GM12878 (cell line): ENCODE measurements around the gene MATN1. TPM values are rescaled to one million over a fixed set of nuclear protein-coding genes. Genes with fewer than 3 reads are reported as not detected.

Experiments used
- CHD1 ChIP-seq: IDR thresholded peaks from 2 replicates; pipeline ENCODE4 v1.6.1; 2012; ENCODE audit warnings: low read depth, low read length, improper control_type of control experiment
- CHD2 ChIP-seq: IDR thresholded peaks from 2 replicates; pipeline ENCODE4 v1.6.1; 2011; ENCODE audit warnings: low read depth, low read length, improper control_type of control experiment, borderline replicate concordance
- E2F8 ChIP-seq: fragments of 450-650 bp; IDR thresholded peaks from 2 replicates; pipeline ENCODE4 v1.6.1; 2018; ENCODE audit warnings: mild to moderate bottlenecking, low read depth, moderate library complexity; ENCODE audit not compliant: partially characterized antibody
- E4F1 ChIP-seq: fragments of 450-650 bp; IDR thresholded peaks from 2 replicates; pipeline ENCODE4 v1.6.1; 2018; ENCODE audit warnings: borderline replicate concordance, mild to moderate bottlenecking; ENCODE audit not compliant: partially characterized antibody
- EGR1 ChIP-seq, 2 experiments: IDR thresholded peaks; 1 replicate in 1 of 2; 2 replicates in 1 of 2; pipeline ENCODE4 v1.6.1; 2011 to 2012; ENCODE audit warnings: low read depth in 2 of 2, low read length in 2 of 2, borderline replicate concordance in 1 of 2, mild to moderate bottlenecking in 1 of 2, moderate library complexity in 1 of 2
- EP300 ChIP-seq, 2 experiments: fragments of 150-350 bp in 1 of 2; IDR thresholded peaks; 2 replicates each; pipeline ENCODE4 v1.6.1; 2011 to 2012; ENCODE audit warnings: low read depth in 2 of 2, low read length in 2 of 2, borderline replicate concordance in 1 of 2, improper control_type of control experiment in 1 of 2, inconsistent platforms in 1 of 2; ENCODE audit not compliant: control insufficient read depth in 1 of 2
- ESRRA ChIP-seq: IDR thresholded peaks from 2 replicates; pipeline ENCODE4 v1.6.1; 2012; ENCODE audit warnings: mild to moderate bottlenecking, low read length, improper control_type of control experiment
- IKZF1 ChIP-seq: fragments of 450-650 bp; conservative IDR thresholded peaks from 2 replicates; pipeline ENCODE4 v1.6.1; 2017; ENCODE audit warnings: antibody characterized with exemption, mild to moderate bottlenecking
- KLF5 ChIP-seq: fragments of 450-650 bp; IDR thresholded peaks from 2 replicates; pipeline ENCODE4 v1.6.1; 2014; ENCODE audit warnings: mild to moderate bottlenecking; ENCODE audit not compliant: partially characterized antibody
- MTA2 ChIP-seq: fragments of 450-650 bp; IDR thresholded peaks from 2 replicates; pipeline ENCODE4 v1.6.1; 2016; ENCODE audit warnings: low read depth, mild to moderate bottlenecking, moderate library complexity
- NBN ChIP-seq: fragments of 450-650 bp; IDR thresholded peaks from 2 replicates; pipeline ENCODE4 v1.6.1; 2016
- NR2C2 ChIP-seq: IDR thresholded peaks from 2 replicates; pipeline ENCODE4 v1.6.1; 2011; ENCODE audit warnings: borderline replicate concordance, low read depth; ENCODE audit not compliant: control insufficient read depth, insufficient read length
- POLR2A ChIP-seq: IDR thresholded peaks from 2 replicates; pipeline ENCODE4 v1.6.1; 2011; ENCODE audit warnings: low read depth, mild to moderate bottlenecking, low read length
- POLR2AphosphoS5 ChIP-seq: IDR thresholded peaks from 2 replicates; pipeline ENCODE4 v1.6.1; 2011; ENCODE audit warnings: mild to moderate bottlenecking, low read length, inconsistent platforms
- SMARCA5 ChIP-seq: fragments of 450-650 bp; IDR thresholded peaks from 2 replicates; pipeline ENCODE4 v1.6.1; 2017; ENCODE audit warnings: mild to moderate bottlenecking
- SUZ12 ChIP-seq: fragments of 200-600 bp; sonication (generic); IDR thresholded peaks from one replicate; pipeline ENCODE4 v1.6.1; 2018; ENCODE audit warnings: antibody characterized with exemption, mild to moderate bottlenecking; ENCODE audit not compliant: unreplicated experiment
- TCF7 ChIP-seq: IDR thresholded peaks from 2 replicates; pipeline ENCODE4 v1.6.1; 2014; ENCODE audit warnings: antibody characterized with exemption, borderline replicate concordance
- ZBTB40 ChIP-seq: fragments of 450-650 bp; IDR thresholded peaks from 2 replicates; pipeline ENCODE4 v1.6.1; 2016; ENCODE audit warnings: mild to moderate bottlenecking, moderate library complexity, borderline replicate concordance
- ZZZ3 ChIP-seq: IDR thresholded peaks from 2 replicates; pipeline ENCODE4 v1.6.1; 2011; ENCODE audit warnings: low read depth; ENCODE audit not compliant: control insufficient read depth, insufficient read length
- polyA plus RNA-seq, 11 experiments: library from polyadenylated mRNA; depleted of rRNA in 4 of 11; unstranded in 6 of 11; stranded (reverse) in 5 of 11; fragments of >200 nt; fragmentation: Nextera tagmentation in 4 of 11; fragmentation: Illumina TruSeq in 1 of 11; extraction: Ambion mirVana in 4 of 11; extraction: Trizol in 1 of 11; gene quantifications; 1 replicate in 1 of 11; 2 replicates in 10 of 11; pipeline versions ENCODE4 v1.2.1 to v1.2.3, GENCODE V29; 2011 to 2016; ENCODE audit warnings: inconsistent platforms in 2 of 11, missing spikeins in 2 of 11, low read depth in 1 of 11
- total RNA-seq, 4 experiments: library from RNA; depleted of rRNA in 3 of 4; stranded (reverse); fragments of >200 nt in 3 of 4; fragmentation: Illumina TruSeq in 1 of 4; extraction: Trizol in 1 of 4; gene quantifications; 2 replicates each; pipeline versions ENCODE4 v1.2.1 to v1.2.3, GENCODE V29; 2013 to 2021
- TF ChIP-seq, protein P1 (sequence below): IDR thresholded peaks from 2 replicates; pipeline ENCODE4 v1.6.1; 2011; ENCODE audit warnings: low read depth, low read length, improper control_type of control experiment, borderline replicate concordance

Gene MATN1
- total and polyA plus RNA-seq, 10 of the 15 experiments (the other 5 are each of a cell fraction or from before 2014, with no cell fraction given): 0.04 to 0.50 (median 0.10) TPM; not detected in 1

DNA sequence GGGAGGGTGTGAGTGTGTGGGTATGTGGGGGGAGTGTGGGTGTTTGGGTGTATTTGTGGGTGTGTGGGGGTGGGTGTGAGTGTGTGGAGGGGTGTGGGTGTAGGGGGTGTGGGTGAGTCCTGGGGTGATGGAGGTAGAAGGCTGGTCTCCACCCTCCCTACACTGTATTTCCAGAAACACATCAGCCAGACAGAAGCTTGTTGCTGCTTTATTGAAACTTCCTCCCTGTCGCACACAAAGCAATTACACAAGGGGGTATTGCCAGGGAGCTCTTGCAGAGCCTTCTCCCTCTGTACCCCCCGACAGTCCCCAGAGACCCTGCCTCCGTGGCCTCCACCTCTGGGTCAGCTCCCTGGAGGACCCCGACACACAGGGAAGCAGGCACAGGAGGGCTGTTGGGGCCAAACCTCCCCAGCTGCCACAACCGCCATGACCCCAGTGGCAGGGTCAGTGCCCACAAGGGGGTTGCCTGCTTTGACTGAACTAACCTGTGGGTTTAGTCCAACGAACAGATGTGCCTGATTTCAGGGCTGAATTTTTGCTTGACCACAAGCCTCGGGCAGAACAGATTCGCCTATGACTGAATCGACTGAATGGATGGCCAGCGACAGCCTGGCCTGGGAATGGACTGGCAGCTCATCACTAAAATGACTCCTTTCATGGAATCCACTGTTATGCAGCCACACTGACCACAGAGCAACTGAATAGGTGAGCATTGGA, 9.1 kb upstream of the MATN1 start (continued):
- TF ChIP-seq ZBTB40: peak; percentile 77
- no peak for TF ChIP-seq ZZZ3
- peak; percentile 62; the same call in 1 of the 2 replicates for TF ChIP-seq POLR2A
- TF ChIP-seq E4F1: no peak
- no peak for TF ChIP-seq SUZ12
- TF ChIP-seq EP300 (IDR thresholded peaks at IDR 0.05; ENCODE audit: borderline replicate concordance in 1 of 2, control insufficient read depth in 1 of 2, low read depth in 2 of 2, low read length in 2 of 2): no peak
- no peak for TF ChIP-seq CHD2
- TF ChIP-seq, protein P1, sequence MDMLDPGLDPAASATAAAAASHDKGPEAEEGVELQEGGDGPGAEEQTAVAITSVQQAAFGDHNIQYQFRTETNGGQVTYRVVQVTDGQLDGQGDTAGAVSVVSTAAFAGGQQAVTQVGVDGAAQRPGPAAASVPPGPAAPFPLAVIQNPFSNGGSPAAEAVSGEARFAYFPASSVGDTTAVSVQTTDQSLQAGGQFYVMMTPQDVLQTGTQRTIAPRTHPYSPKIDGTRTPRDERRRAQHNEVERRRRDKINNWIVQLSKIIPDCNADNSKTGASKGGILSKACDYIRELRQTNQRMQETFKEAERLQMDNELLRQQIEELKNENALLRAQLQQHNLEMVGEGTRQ: no peak
- TF ChIP-seq TCF7: no peak
- TF ChIP-seq CHD1: no peak
- peak; percentile 79 for TF ChIP-seq POLR2AphosphoS5
- TF ChIP-seq NR2C2: no peak
- TF ChIP-seq MTA2: peak; percentile 32; the same call in 1 of the 2 replicates
- TF ChIP-seq EGR1 (IDR thresholded peaks at IDR 0.05; ENCODE audit: borderline replicate concordance in 1 of 2, low read depth in 2 of 2, low read length in 2 of 2): peak in 1 of 2 experiments; percentile 67; a peak in 2 of 3 replicates
- no peak for TF ChIP-seq E2F8
- peak; percentile 69 for TF ChIP-seq IKZF1
- peak; percentile 36; the same call in 1 of the 2 replicates for TF ChIP-seq SMARCA5
- no peak for TF ChIP-seq ESRRA
- peak; percentile 49; the same call in 1 of the 2 replicates for TF ChIP-seq NBN
- TF ChIP-seq KLF5: no peak
